ENCODE data around the gene HS6ST3. TPM values are rescaled to one million over a fixed set of nuclear protein-coding genes. Genes with fewer than 3 reads are reported as not detected.

HS6ST3 gene
- total RNA-seq, 3 donors from 2014 or later, result not detected

GRCh38 chr13:96575423-96576320, 485.8 kb downstream of the HS6ST3 start:
- ATAC-seq, result no peak
- Mint-ChIP-seq H3K4me3 (no peak overlapping the region), H3K4me1 (ENCODE audit: low read depth) (no peaks in the 10 kb centered on the region), H3K27me3 (ENCODE audit: low read depth) (no peaks in the 10 kb centered on the region), H3K9me3 (no peaks in the 10 kb centered on the region), H3K36me3 (ENCODE audit: insufficient read depth) (no peaks in the 10 kb centered on the region)
- DNase-seq, result no peak

DNA sequence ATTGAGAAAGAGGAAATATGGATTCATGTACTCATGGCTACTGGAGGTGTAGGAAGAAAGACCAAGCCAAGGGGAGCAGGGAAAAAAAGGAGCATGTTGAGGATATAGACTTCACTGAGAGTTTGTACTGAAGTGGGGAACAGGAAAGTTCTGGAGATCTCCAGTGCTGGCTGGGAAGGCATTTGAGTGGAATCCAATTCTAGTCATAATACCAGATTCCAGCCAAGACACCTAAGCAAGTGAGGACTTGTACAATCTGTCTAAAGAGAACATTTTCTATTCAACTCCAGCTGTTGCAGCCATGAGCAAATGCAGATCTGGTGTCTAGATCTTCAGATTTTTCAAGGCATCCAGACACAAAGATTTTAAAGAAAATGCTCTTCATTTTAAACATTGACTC, 491.8 kb downstream of the HS6ST3 start:
- H3K36me3 Mint-ChIP-seq (ENCODE audit: insufficient read depth), result no peaks in the 10 kb centered on the region
- H3K4me1 Mint-ChIP-seq (ENCODE audit: low read depth), result no peaks in the 10 kb centered on the region
- H3K4me3 Mint-ChIP-seq, result no peak overlapping the region
- no peaks in the 10 kb centered on the region for H3K27me3 Mint-ChIP-seq (ENCODE audit: low read depth)
- no peak for ATAC-seq
- H3K9me3 Mint-ChIP-seq, result peaks cover 4% of the 10 kb centered on the region
- DNase-seq, result no peak

- ATAC-seq, result no peak
- Mint-ChIP-seq H3K4me1 (ENCODE audit: low read depth) (no peaks in the 10 kb centered on the region), H3K36me3 (ENCODE audit: insufficient read depth) (no peaks in the 10 kb centered on the region), H3K9me3 (peaks cover 12% of the 10 kb centered on the region), H3K4me3 (no peak overlapping the region), H3K27me3 (ENCODE audit: low read depth) (no peaks in the 10 kb centered on the region)
- DNase-seq, result no peak
Observed at GRCh38 chr13:96615252-96615651, 525.3 kb downstream of the HS6ST3 start.

GRCh38 chr13:96617528-96617927, 527.6 kb downstream of the HS6ST3 start:
- H3K9me3 Mint-ChIP-seq, result peaks cover 5% of the 10 kb centered on the region
- no peaks in the 10 kb centered on the region for H3K27me3 Mint-ChIP-seq (ENCODE audit: low read depth)
- DNase-seq (no peak), ATAC-seq (no peak)
- no peaks in the 10 kb centered on the region for H3K36me3 Mint-ChIP-seq (ENCODE audit: insufficient read depth)
- no peaks in the 10 kb centered on the region for H3K4me1 Mint-ChIP-seq (ENCODE audit: low read depth)
- no peak overlapping the region for H3K4me3 Mint-ChIP-seq

DNA sequence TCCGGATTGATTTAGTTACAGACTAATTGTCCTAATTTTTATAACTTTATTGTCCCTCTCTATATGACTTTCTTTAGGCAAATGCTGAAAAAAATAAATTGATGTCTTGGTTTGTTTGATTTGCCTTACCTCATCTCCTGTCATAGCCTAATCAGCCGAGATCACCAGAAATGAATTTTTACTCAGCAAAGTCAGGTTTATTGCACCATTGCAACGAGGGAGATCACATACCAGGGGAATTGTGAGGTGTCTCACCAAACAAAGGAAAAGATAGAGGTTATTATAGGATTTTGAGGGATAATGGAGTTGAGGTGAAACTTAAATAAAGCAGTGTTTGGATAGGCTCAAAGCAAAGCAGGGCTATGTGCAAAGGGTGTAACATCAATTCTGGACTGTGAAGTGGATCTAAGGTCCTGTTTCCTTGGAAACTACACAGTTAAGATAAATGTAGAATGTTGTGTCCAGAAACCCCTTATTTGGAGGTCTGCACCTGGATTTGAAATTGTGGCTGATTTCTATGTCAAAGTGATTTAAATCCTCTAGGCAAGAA, 531.8 kb downstream of the HS6ST3 start:
- H3K27me3 Mint-ChIP-seq (ENCODE audit: low read depth), result no peaks in the 10 kb centered on the region
- ATAC-seq, result no peak
- DNase-seq, result no peak
- H3K4me1 Mint-ChIP-seq (ENCODE audit: low read depth), result no peaks in the 10 kb centered on the region
- H3K36me3 Mint-ChIP-seq (ENCODE audit: insufficient read depth), result no peaks in the 10 kb centered on the region
- H3K4me3 Mint-ChIP-seq, result no peak overlapping the region
- H3K9me3 Mint-ChIP-seq, result peaks cover 4% of the 10 kb centered on the region

DNA sequence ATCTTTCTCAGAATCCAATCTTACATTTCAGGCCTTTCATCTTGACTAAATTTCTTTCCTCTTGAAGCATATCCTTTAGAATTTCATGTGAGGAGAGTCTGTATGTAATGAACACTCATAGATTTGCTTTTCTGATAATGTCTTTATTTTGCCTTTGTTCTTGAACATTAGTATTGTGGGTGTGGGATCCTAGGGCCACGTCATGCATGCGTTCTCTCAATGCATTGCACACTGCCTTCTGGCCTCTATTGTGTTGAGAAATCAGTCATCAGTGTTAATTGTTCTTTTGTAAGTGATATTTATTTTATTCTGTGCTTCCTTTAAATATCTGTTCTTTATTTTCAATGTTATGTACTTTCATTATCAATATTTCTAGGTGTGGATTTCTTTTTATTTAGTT, 539.4 kb downstream of the HS6ST3 start:
- Mint-ChIP-seq H3K9me3 (peaks cover 7% of the 10 kb centered on the region), H3K4me1 (ENCODE audit: low read depth) (no peaks in the 10 kb centered on the region), H3K36me3 (ENCODE audit: insufficient read depth) (no peaks in the 10 kb centered on the region), H3K4me3 (no peak overlapping the region), H3K27me3 (ENCODE audit: low read depth) (no peaks in the 10 kb centered on the region)
- ATAC-seq (no peak), DNase-seq (no peak)

DNA sequence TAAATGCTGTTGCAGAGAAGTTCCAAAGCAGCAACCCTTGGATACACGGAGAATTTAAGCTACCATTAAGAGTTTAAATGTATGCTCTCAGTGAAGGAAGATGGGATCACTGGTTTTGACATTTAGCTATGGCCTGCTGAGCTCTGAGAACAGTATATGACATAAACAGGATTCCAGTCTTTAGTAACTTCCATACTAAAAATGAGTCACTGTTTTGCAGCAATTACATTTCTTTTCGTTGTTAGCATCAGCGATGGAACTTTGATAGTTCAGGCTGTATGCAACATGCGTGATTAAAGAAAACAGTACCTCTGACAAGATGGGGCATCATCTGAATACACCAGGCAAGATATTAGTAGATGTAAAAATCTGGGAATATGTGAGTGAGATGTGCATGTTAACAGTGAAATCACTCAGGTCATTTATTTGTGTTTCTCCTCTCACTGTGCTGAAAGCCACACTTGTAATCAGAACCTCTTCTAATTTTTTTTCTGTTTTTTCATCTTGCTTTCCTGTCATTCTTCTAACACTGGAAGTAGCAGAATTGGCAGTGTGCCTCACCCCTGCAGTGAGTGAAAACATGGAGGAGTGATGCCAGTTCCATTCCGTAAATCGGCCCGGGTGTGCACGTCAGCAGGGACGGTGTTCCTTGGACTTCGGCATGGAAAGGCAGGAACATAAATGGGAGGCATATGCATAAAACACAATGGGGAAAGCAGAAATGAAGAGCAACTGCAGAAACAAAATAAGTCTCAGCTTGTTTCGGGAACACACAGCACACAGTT, 542.8 kb downstream of the HS6ST3 start:
- no peak for DNase-seq
- no peak overlapping the region for H3K4me3 Mint-ChIP-seq
- no peaks in the 10 kb centered on the region for H3K4me1 Mint-ChIP-seq (ENCODE audit: low read depth)
- H3K27me3 Mint-ChIP-seq (ENCODE audit: low read depth), result no peaks in the 10 kb centered on the region
- peaks cover 3% of the 10 kb centered on the region for H3K9me3 Mint-ChIP-seq
- no peak for ATAC-seq
- H3K36me3 Mint-ChIP-seq (ENCODE audit: insufficient read depth), result no peaks in the 10 kb centered on the region

- no peak for ATAC-seq
- peaks cover 3% of the 10 kb centered on the region for H3K9me3 Mint-ChIP-seq
Observed at GRCh38 chr13:96636001-96636709, 546.2 kb downstream of the HS6ST3 start.

DNA sequence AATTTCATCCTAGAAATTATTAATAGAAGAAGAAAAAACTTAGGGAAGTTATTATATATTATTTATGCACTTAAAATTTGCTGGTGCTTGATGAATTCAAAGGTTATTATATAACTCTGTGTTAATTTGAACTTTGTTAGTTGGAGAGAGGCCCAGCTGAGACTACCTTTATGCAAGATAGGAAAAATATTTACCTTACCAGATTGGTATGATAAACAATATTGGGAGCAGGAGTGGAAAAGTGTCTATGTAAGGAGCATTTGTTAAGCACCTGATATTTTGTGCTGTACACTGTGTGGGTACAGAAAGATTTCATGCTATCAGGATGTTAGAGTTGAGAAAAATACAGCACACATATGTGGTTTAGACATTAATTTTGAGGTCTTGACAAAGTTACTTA, 547.1 kb downstream of the HS6ST3 start:
- Mint-ChIP-seq H3K4me3 (no peak overlapping the region), H3K36me3 (ENCODE audit: insufficient read depth) (no peaks in the 10 kb centered on the region), H3K27me3 (ENCODE audit: low read depth) (no peaks in the 10 kb centered on the region), H3K9me3 (peaks cover 4% of the 10 kb centered on the region), H3K4me1 (ENCODE audit: low read depth) (no peaks in the 10 kb centered on the region)
- no peak for ATAC-seq
- no peak for DNase-seq

More at GRCh38 chr13:96636001-96636709, 546.2 kb downstream of the HS6ST3 start:
- Mint-ChIP-seq H3K4me3 (no peak overlapping the region), H3K27me3 (ENCODE audit: low read depth) (no peaks in the 10 kb centered on the region), H3K4me1 (ENCODE audit: low read depth) (no peaks in the 10 kb centered on the region), H3K36me3 (ENCODE audit: insufficient read depth) (no peaks in the 10 kb centered on the region)
- no peak for DNase-seq

GRCh38 chr13:96646101-96646500, 556.2 kb downstream of the HS6ST3 start:
- ATAC-seq, result no peak
- H3K4me3 Mint-ChIP-seq, result no peak overlapping the region
- no peak for DNase-seq
- H3K9me3 Mint-ChIP-seq, result peaks cover 25% of the 10 kb centered on the region
- H3K36me3 Mint-ChIP-seq (ENCODE audit: insufficient read depth), result no peaks in the 10 kb centered on the region
- no peaks in the 10 kb centered on the region for H3K27me3 Mint-ChIP-seq (ENCODE audit: low read depth)
- no peaks in the 10 kb centered on the region for H3K4me1 Mint-ChIP-seq (ENCODE audit: low read depth)

GRCh38 chr13:96646515-96647211, 556.8 kb downstream of the HS6ST3 start:
- no peak for ATAC-seq
- H3K4me1 Mint-ChIP-seq (ENCODE audit: low read depth), result no peaks in the 10 kb centered on the region
- no peak for DNase-seq
- H3K4me3 Mint-ChIP-seq, result no peak overlapping the region
- no peaks in the 10 kb centered on the region for H3K36me3 Mint-ChIP-seq (ENCODE audit: insufficient read depth)
- H3K9me3 Mint-ChIP-seq, result peaks cover 25% of the 10 kb centered on the region
- H3K27me3 Mint-ChIP-seq (ENCODE audit: low read depth), result no peaks in the 10 kb centered on the region

GRCh38 chr13:96650301-96650886, 560.5 kb downstream of the HS6ST3 start:
- Mint-ChIP-seq H3K36me3 (ENCODE audit: insufficient read depth) (no peaks in the 10 kb centered on the region), H3K4me3 (no peak overlapping the region), H3K9me3 (peaks cover 10% of the 10 kb centered on the region)

DNA sequence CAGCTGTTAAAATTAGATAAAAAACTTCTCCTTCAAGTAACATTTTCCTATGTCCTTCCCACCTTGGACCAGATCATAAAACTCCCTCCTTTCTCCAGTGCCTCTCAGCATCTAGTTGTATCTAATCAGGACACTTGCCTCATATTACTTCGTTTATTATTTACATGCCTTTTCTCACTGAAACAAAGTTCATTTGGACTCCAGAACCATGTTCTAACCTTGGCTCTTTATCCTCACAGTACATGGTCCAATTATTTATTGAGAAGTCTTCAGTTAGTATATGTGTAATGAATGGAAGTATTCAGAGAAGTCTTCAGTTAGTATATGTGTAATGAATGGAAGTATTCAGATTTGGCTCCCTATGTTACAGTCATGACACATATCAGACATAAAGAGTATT, 561.7 kb downstream of the HS6ST3 start:
- Mint-ChIP-seq H3K4me3 (no peak overlapping the region), H3K27me3 (ENCODE audit: low read depth) (no peaks in the 10 kb centered on the region), H3K4me1 (ENCODE audit: low read depth) (no peaks in the 10 kb centered on the region), H3K36me3 (ENCODE audit: insufficient read depth) (no peaks in the 10 kb centered on the region), H3K9me3 (peaks cover 9% of the 10 kb centered on the region)
- no peak for DNase-seq
- no peak for ATAC-seq

More at GRCh38 chr13:96650301-96650886, 560.5 kb downstream of the HS6ST3 start:
- DNase-seq (no peak), ATAC-seq (no peak)
- no peaks in the 10 kb centered on the region for H3K27me3 Mint-ChIP-seq (ENCODE audit: low read depth)
- H3K4me1 Mint-ChIP-seq (ENCODE audit: low read depth), result no peaks in the 10 kb centered on the region
